Measurements from ENCODE around the gene KCTD7.

DNA sequence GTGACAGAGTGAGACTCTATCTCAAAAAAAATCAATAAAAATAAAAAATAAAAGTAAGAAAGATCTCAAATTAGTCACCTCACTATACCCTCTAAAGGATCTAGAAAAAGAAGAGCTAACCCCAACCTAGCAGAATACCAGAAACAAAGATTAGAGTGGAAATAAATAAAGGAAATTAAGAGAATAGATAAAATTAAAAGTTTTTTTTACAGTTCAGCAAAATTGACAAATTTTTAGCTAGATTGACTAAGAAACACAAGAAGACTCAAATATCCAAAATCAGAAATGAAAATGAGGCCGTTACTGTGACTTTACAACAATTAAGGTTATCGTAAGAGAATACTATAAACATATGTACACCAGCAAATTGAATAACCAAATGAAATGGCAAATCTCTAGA lies 29.1 kb downstream of the KCTD7 start:
- TF ChIP-seq, protein P1, sequence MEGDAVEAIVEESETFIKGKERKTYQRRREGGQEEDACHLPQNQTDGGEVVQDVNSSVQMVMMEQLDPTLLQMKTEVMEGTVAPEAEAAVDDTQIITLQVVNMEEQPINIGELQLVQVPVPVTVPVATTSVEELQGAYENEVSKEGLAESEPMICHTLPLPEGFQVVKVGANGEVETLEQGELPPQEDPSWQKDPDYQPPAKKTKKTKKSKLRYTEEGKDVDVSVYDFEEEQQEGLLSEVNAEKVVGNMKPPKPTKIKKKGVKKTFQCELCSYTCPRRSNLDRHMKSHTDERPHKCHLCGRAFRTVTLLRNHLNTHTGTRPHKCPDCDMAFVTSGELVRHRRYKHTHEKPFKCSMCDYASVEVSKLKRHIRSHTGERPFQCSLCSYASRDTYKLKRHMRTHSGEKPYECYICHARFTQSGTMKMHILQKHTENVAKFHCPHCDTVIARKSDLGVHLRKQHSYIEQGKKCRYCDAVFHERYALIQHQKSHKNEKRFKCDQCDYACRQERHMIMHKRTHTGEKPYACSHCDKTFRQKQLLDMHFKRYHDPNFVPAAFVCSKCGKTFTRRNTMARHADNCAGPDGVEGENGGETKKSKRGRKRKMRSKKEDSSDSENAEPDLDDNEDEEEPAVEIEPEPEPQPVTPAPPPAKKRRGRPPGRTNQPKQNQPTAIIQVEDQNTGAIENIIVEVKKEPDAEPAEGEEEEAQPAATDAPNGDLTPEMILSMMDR (IDR thresholded peaks at IDR 0.05), result no peak
- TF ChIP-seq POLR2A (IDR thresholded peaks at IDR 0.05), result no peak

Measured in body of pancreas (tissue), 4 donors.